Liver (tissue), 3 donors: ENCODE data around the gene ANKRD17.
"Not testable (repeated sequence)": the region's sequence is repeated elsewhere in the genome, so short reads cannot be mapped to it uniquely, and the experiment has no call there.

Experiments used
- CTCF ChIP-seq: fragments of 150-350 bp; IDR thresholded peaks from 2 replicates; pipeline ENCODE4 v1.5.1; 2017; ENCODE audit warnings: improper control_type of control experiment, low read depth, low read length; ENCODE audit not compliant: missing input control
- RAD21 ChIP-seq, 2 donors: IDR thresholded peaks; 2 replicates each; pipeline ENCODE4 v1.6.1; 2016; ENCODE audit warnings: antibody characterized with exemption in 2 of 2, mild to moderate bottlenecking in 2 of 2
- REST ChIP-seq: IDR thresholded peaks from 2 replicates; pipeline ENCODE4 v1.6.1; 2016; ENCODE audit warnings: antibody characterized with exemption, mild to moderate bottlenecking
- RXRA ChIP-seq, 2 donors: IDR thresholded peaks; 2 replicates each; pipeline ENCODE4 v1.6.1; 2017 to 2018; ENCODE audit warnings: antibody characterized with exemption in 2 of 2, mild to moderate bottlenecking in 1 of 2
- TAF1 ChIP-seq: conservative IDR thresholded peaks from 2 replicates; pipeline ENCODE4 v1.6.1; 2016; ENCODE audit warnings: antibody characterized with exemption, mild to moderate bottlenecking
- donor health status: healthy.
- donor health status: healthy.

GRCh38 chr4:73228800-73229199, 29.8 kb downstream of the ANKRD17 start:
- not testable (repeated sequence) for TF ChIP-seq REST; CTCF; RAD21 (IDR thresholded peaks at IDR 0.05); TAF1; RXRA (IDR thresholded peaks at IDR 0.05)
